Measurements from ENCODE around the gene PDP2.

The PDP2 gene

GRCh38 chr16:66936889-66937554, 56.7 kb downstream of the PDP2 start:
- no peak for TF ChIP-seq POU6F1 (CRISPR knock-in tag; IDR thresholded peaks at IDR 0.05; ENCODE audit: borderline replicate concordance, low read depth)
- no peak for TF ChIP-seq ZFP3 (CRISPR knock-in tag; IDR thresholded peaks at IDR 0.05)
- TF ChIP-seq ZC3H10 (CRISPR knock-in tag; IDR thresholded peaks at IDR 0.05), result no peak
- TF ChIP-seq OSR1 (CRISPR knock-in tag; IDR thresholded peaks at IDR 0.05), result no peak
- TF ChIP-seq GLIS3 (CRISPR knock-in tag; IDR thresholded peaks at IDR 0.05), result no peak
- TF ChIP-seq SNAI2 (CRISPR knock-in tag; IDR thresholded peaks at IDR 0.05), result no peak
- no peak for TF ChIP-seq ZNF565 (CRISPR knock-in tag; conservative IDR thresholded peaks at IDR 0.05; ENCODE audit: low read depth)
- no peak for TF ChIP-seq ESRRG (CRISPR knock-in tag; IDR thresholded peaks at IDR 0.05)
- TF ChIP-seq TOX (CRISPR knock-in tag; IDR thresholded peaks at IDR 0.05; ENCODE audit: borderline replicate concordance), result no peak
- TF ChIP-seq TCF4 (CRISPR knock-in tag; IDR thresholded peaks at IDR 0.05; ENCODE audit: borderline replicate concordance), result no peak
- TF ChIP-seq CSRNP3 (CRISPR knock-in tag; IDR thresholded peaks at IDR 0.05), result no peak
- TF ChIP-seq ARNTL (CRISPR knock-in tag; IDR thresholded peaks at IDR 0.05; ENCODE audit: borderline replicate concordance, low read depth), result no peak
- no peak for ATAC-seq

GRCh38 chr16:66937725-66938337, 57.5 kb downstream of the PDP2 start:
- ATAC-seq, result no peak
- no peak for TF ChIP-seq ZFP3 (CRISPR knock-in tag; IDR thresholded peaks at IDR 0.05)
- TF ChIP-seq PPARA (CRISPR knock-in tag; IDR thresholded peaks at IDR 0.05; ENCODE audit: borderline replicate concordance), result no peak
- TF ChIP-seq CREB5 (CRISPR knock-in tag; IDR thresholded peaks at IDR 0.05; ENCODE audit: low read depth), result no peak
- TF ChIP-seq ZC3H10 (CRISPR knock-in tag; IDR thresholded peaks at IDR 0.05), result no peak
- TF ChIP-seq TSHZ2 (CRISPR knock-in tag; IDR thresholded peaks at IDR 0.05), result no peak
- TF ChIP-seq CSDC2 (CRISPR knock-in tag; IDR thresholded peaks at IDR 0.05), result no peak
- TF ChIP-seq ARNTL (CRISPR knock-in tag; IDR thresholded peaks at IDR 0.05; ENCODE audit: borderline replicate concordance, low read depth), result no peak
- TF ChIP-seq ESRRG (CRISPR knock-in tag; IDR thresholded peaks at IDR 0.05), result no peak
- TF ChIP-seq CSRNP3 (CRISPR knock-in tag; IDR thresholded peaks at IDR 0.05), result no peak
- TF ChIP-seq TOX (CRISPR knock-in tag; IDR thresholded peaks at IDR 0.05; ENCODE audit: borderline replicate concordance), result no peak
- no peak for TF ChIP-seq OSR1 (CRISPR knock-in tag; IDR thresholded peaks at IDR 0.05)
- TF ChIP-seq TCF4 (CRISPR knock-in tag; IDR thresholded peaks at IDR 0.05; ENCODE audit: borderline replicate concordance), result no peak
- TF ChIP-seq ZNF8 (CRISPR knock-in tag; IDR thresholded peaks at IDR 0.05), result no peak
- TF ChIP-seq ZNF565 (CRISPR knock-in tag; conservative IDR thresholded peaks at IDR 0.05; ENCODE audit: low read depth), result no peak
- no peak for TF ChIP-seq ZNF70 (CRISPR knock-in tag; IDR thresholded peaks at IDR 0.05)
- no peak for TF ChIP-seq ZFP30 (CRISPR knock-in tag; IDR thresholded peaks at IDR 0.05)
- no peak for TF ChIP-seq GLIS3 (CRISPR knock-in tag; IDR thresholded peaks at IDR 0.05)
- no peak for TF ChIP-seq ISL1 (CRISPR knock-in tag; IDR thresholded peaks at IDR 0.05)
- TF ChIP-seq POU6F1 (CRISPR knock-in tag; IDR thresholded peaks at IDR 0.05; ENCODE audit: borderline replicate concordance, low read depth), result no peak
- TF ChIP-seq SNAI2 (CRISPR knock-in tag; IDR thresholded peaks at IDR 0.05), result no peak

Measured in SK-N-SH treated with all-trans-retinoic acid at 6 μM for 48 hours (cell line).